HepG2 (cell line): Measurements from ENCODE around the gene RASGRF1.

Experiments
- ELF1 ChIP-seq: sonication (generic); formaldehyde crosslinking; IDR thresholded peaks from 2 replicates; pipeline ENCODE4 v1.4.0; 2020; ENCODE audit warnings: missing genetic modification reagents
- HOMEZ ChIP-seq: IDR thresholded peaks from 2 replicates; pipeline ENCODE4 v1.6.1; 2016; ENCODE audit warnings: low read depth
- POLR2A ChIP-seq, 2 experiments: IDR thresholded peaks; 2 replicates each; pipeline ENCODE4 v1.6.1; 2011; ENCODE audit warnings: low read depth in 2 of 2, low read length in 2 of 2, mild to moderate bottlenecking in 1 of 2, moderate library complexity in 1 of 2; ENCODE audit not compliant: insufficient read depth in 1 of 2
- SIX4 ChIP-seq: sonication (generic); formaldehyde crosslinking; IDR thresholded peaks from 2 replicates; pipeline ENCODE4 v1.4.0; 2020; ENCODE audit warnings: missing genetic modification reagents
- SMC3 ChIP-seq: IDR thresholded peaks from 2 replicates; pipeline ENCODE4 v1.6.1; 2011; ENCODE audit warnings: low read length, improper control_type of control experiment
- ZNF292 ChIP-seq: sonication (generic); formaldehyde crosslinking; IDR thresholded peaks from 2 replicates; pipeline ENCODE4 v1.8.1; 2022; ENCODE audit warnings: mild to moderate bottlenecking, low read depth, missing genetic modification reagents, borderline replicate concordance
- ZNF703 ChIP-seq: sonication (generic); formaldehyde crosslinking; IDR thresholded peaks from 2 replicates; pipeline ENCODE4 v1.5.1; 2020; ENCODE audit warnings: missing genetic modification reagents, mild to moderate bottlenecking, moderate library complexity, borderline replicate concordance
- ZNF75D ChIP-seq: sonication (generic); formaldehyde crosslinking; IDR thresholded peaks from 2 replicates; pipeline ENCODE4 v1.8.1; 2023; ENCODE audit warnings: missing genetic modification reagents, mild to moderate bottlenecking, borderline replicate concordance
- TF ChIP-seq, protein P1 (sequence below): sonication (generic); formaldehyde crosslinking; IDR thresholded peaks from 2 replicates; pipeline ENCODE4 v1.4.0; 2020; ENCODE audit warnings: missing genetic modification reagents, borderline replicate concordance
- TF ChIP-seq, protein P2 (sequence below), 2 experiments: IDR thresholded peaks; 2 replicates each; pipeline ENCODE4 v1.6.1; 2011 to 2012; ENCODE audit warnings: low read length in 2 of 2, borderline replicate concordance in 1 of 2, low read depth in 1 of 2, mild to moderate bottlenecking in 1 of 2, moderate library complexity in 1 of 2

- TF ChIP-seq SIX4 (CRISPR knock-in tag): no peak
- no peak for TF ChIP-seq HOMEZ (CRISPR knock-in tag)
- TF ChIP-seq, protein P1, sequence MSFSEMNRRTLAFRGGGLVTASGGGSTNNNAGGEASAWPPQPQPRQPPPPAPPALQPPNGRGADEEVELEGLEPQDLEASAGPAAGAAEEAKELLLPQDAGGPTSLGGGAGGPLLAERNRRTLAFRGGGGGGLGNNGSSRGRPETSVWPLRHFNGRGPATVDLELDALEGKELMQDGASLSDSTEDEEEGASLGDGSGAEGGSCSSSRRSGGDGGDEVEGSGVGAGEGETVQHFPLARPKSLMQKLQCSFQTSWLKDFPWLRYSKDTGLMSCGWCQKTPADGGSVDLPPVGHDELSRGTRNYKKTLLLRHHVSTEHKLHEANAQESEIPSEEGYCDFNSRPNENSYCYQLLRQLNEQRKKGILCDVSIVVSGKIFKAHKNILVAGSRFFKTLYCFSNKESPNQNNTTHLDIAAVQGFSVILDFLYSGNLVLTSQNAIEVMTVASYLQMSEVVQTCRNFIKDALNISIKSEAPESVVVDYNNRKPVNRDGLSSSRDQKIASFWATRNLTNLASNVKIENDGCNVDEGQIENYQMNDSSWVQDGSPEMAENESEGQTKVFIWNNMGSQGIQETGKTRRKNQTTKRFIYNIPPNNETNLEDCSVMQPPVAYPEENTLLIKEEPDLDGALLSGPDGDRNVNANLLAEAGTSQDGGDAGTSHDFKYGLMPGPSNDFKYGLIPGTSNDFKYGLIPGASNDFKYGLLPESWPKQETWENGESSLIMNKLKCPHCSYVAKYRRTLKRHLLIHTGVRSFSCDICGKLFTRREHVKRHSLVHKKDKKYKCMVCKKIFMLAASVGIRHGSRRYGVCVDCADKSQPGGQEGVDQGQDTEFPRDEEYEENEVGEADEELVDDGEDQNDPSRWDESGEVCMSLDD (CRISPR knock-in tag): no peak
- TF ChIP-seq ZNF292 (CRISPR knock-in tag): no peak
- no peak for TF ChIP-seq ZNF75D (CRISPR knock-in tag)
- TF ChIP-seq, protein P2, sequence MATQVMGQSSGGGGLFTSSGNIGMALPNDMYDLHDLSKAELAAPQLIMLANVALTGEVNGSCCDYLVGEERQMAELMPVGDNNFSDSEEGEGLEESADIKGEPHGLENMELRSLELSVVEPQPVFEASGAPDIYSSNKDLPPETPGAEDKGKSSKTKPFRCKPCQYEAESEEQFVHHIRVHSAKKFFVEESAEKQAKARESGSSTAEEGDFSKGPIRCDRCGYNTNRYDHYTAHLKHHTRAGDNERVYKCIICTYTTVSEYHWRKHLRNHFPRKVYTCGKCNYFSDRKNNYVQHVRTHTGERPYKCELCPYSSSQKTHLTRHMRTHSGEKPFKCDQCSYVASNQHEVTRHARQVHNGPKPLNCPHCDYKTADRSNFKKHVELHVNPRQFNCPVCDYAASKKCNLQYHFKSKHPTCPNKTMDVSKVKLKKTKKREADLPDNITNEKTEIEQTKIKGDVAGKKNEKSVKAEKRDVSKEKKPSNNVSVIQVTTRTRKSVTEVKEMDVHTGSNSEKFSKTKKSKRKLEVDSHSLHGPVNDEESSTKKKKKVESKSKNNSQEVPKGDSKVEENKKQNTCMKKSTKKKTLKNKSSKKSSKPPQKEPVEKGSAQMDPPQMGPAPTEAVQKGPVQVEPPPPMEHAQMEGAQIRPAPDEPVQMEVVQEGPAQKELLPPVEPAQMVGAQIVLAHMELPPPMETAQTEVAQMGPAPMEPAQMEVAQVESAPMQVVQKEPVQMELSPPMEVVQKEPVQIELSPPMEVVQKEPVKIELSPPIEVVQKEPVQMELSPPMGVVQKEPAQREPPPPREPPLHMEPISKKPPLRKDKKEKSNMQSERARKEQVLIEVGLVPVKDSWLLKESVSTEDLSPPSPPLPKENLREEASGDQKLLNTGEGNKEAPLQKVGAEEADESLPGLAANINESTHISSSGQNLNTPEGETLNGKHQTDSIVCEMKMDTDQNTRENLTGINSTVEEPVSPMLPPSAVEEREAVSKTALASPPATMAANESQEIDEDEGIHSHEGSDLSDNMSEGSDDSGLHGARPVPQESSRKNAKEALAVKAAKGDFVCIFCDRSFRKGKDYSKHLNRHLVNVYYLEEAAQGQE (IDR thresholded peaks at IDR 0.05; ENCODE audit: borderline replicate concordance in 1 of 2, low read depth in 1 of 2, low read length in 2 of 2): no peak
- TF ChIP-seq ELF1 (CRISPR knock-in tag): no peak
- no peak for TF ChIP-seq SMC3
- no peak for TF ChIP-seq POLR2A (IDR thresholded peaks at IDR 0.05; ENCODE audit: insufficient read depth in 1 of 2, low read depth in 2 of 2, low read length in 2 of 2)
- no peak for TF ChIP-seq ZNF703 (CRISPR knock-in tag)
Measured at GRCh38 chr15:78974272-78974918, 116.2 kb downstream of the RASGRF1 start.
